Fibroblast of lung (primary cell): ENCODE results near the gene UCP3. TPM values are rescaled to one million over a fixed set of nuclear protein-coding genes. Genes with fewer than 3 reads are reported as not detected.

Experiments
- DNase-seq, 2 donors: peaks; one replicate each; pipeline versions ENCODE4 v3.0.0 to v3.0.0-alpha.2; 2010; ENCODE audit warnings: low read depth in 2 of 2
- H2AFZ ChIP-seq: 2 replicates; pipeline ENCODE4 v1.5.1; 2012; ENCODE audit warnings: low read length, control low read depth, inconsistent platforms
- H3K27ac ChIP-seq: 2 replicates; pipeline ENCODE4 v1.5.1; 2011; ENCODE audit warnings: low read length, control low read depth; ENCODE audit not compliant: insufficient read depth
- H3K27me3 ChIP-seq: 2 replicates; pipeline ENCODE4 v1.5.1; 2011; ENCODE audit warnings: mild to moderate bottlenecking, low read length; ENCODE audit not compliant: control insufficient read depth, insufficient read depth
- H3K36me3 ChIP-seq: 2 replicates; pipeline ENCODE4 v1.5.1; 2011; ENCODE audit warnings: low read length; ENCODE audit not compliant: control insufficient read depth, insufficient read depth
- H3K4me1 ChIP-seq: 2 replicates; pipeline ENCODE4 v1.5.1; 2011; ENCODE audit warnings: low read length; ENCODE audit not compliant: control insufficient read depth, insufficient read depth; ENCODE audit errors: extremely low read depth
- H3K4me2 ChIP-seq: 2 replicates; pipeline ENCODE4 v1.5.1; 2011; ENCODE audit warnings: low read length, control low read depth; ENCODE audit not compliant: insufficient read depth; ENCODE audit errors: extremely low read depth
- H3K4me3 ChIP-seq, 4 experiments: fragments of 200-600 bp in 1 of 4; sonication (generic) in 1 of 4; replicated peaks in 1 of 4; 2 replicates each; pipeline ENCODE4 v1.5.1; 2011 to 2016; ENCODE audit warnings: low read length in 4 of 4, low read depth in 3 of 4, mild to moderate bottlenecking in 3 of 4, control low read depth in 2 of 4, inconsistent platforms in 1 of 4, mixed read lengths in 1 of 4; ENCODE audit not compliant: insufficient read depth in 1 of 4; ENCODE audit errors: control extremely low read depth in 1 of 4
- H3K79me2 ChIP-seq: 2 replicates; pipeline ENCODE4 v1.5.1; 2012; ENCODE audit warnings: mild to moderate bottlenecking, low read length, inconsistent platforms; ENCODE audit not compliant: control insufficient read depth, insufficient read depth
- H3K9ac ChIP-seq: 2 replicates; pipeline ENCODE4 v1.5.1; 2011; ENCODE audit warnings: mild to moderate bottlenecking, low read length, control low read depth; ENCODE audit not compliant: insufficient read depth
- H3K9me3 ChIP-seq: 2 replicates; pipeline ENCODE4 v1.5.1; 2012; ENCODE audit warnings: low read depth, low read length; ENCODE audit not compliant: control insufficient read depth, insufficient read depth
- H4K20me1 ChIP-seq: 2 replicates; pipeline ENCODE4 v1.5.1; 2011; ENCODE audit warnings: low read length; ENCODE audit not compliant: control insufficient read depth, insufficient read depth; ENCODE audit errors: extremely low read depth
- CTCF ChIP-seq, 2 donors: IDR thresholded peaks in 1 of 2; conservative IDR thresholded peaks in 1 of 2; 1 replicate in 1 of 2; 2 replicates in 1 of 2; pipeline ENCODE4 v1.5.1; 2011 to 2012; ENCODE audit warnings: low read length in 2 of 2, control low read depth in 1 of 2, inconsistent platforms in 1 of 2, low read depth in 1 of 2, mild to moderate bottlenecking in 1 of 2
- EZH2 ChIP-seq: IDR thresholded peaks from 2 replicates; pipeline ENCODE4 v1.5.1; 2012; ENCODE audit warnings: low read length, control low read depth, mild to moderate bottlenecking; ENCODE audit errors: missing control alignments
- polyA plus RNA-seq, 2 donors: library from polyadenylated mRNA; depleted of rRNA in 1 of 2; stranded (reverse) in 1 of 2; unstranded in 1 of 2; fragments of >200 nt; gene quantifications; 2 replicates each; pipeline ENCODE4 v1.2.1, GENCODE V29; 2011 to 2012; ENCODE audit warnings: missing spikeins in 1 of 2
- total RNA-seq: library from RNA; depleted of rRNA; stranded (reverse); fragments of >200 nt; gene quantifications from 2 replicates; pipeline ENCODE4 v1.2.1, GENCODE V29; 2014

The UCP3 gene
- total and polyA plus RNA-seq, 2 donors (not counting 1 experiment from before 2014, with no cell fraction given): 0.18 to 0.33 TPM

GRCh38 chr11:74011360-74012073 lies 2.6 kb upstream of the UCP3 start:
- no peak overlapping the region for H2AFZ ChIP-seq
- TF ChIP-seq CTCF (conservative IDR thresholded peaks at IDR 0.05 in 1 of 2, IDR thresholded peaks at IDR 0.05 in 1 of 2; ENCODE audit: low read depth in 1 of 2, low read length in 2 of 2): no peak
- TF ChIP-seq EZH2: no peak
- no peak overlapping the region for H3K4me2 ChIP-seq
- no peak overlapping the region for H3K27ac ChIP-seq
- H3K9ac ChIP-seq: no peak overlapping the region
- H4K20me1 ChIP-seq: no peaks in the 10 kb centered on the region
- H3K79me2 ChIP-seq: no peaks in the 10 kb centered on the region
- no peaks in the 10 kb centered on the region for H3K4me1 ChIP-seq
- no peak for DNase-seq
- no peak overlapping the region for H3K4me3 ChIP-seq
- no peaks in the 10 kb centered on the region for H3K9me3 ChIP-seq
- H3K27me3 ChIP-seq: no peaks in the 10 kb centered on the region
- no peaks in the 10 kb centered on the region for H3K36me3 ChIP-seq

- no peak overlapping the region for H3K4me2 ChIP-seq
- H3K9me3 ChIP-seq: no peaks in the 10 kb centered on the region
- no peak for DNase-seq
- H4K20me1 ChIP-seq: no peaks in the 10 kb centered on the region
- H3K4me3 ChIP-seq: no peak overlapping the region
- TF ChIP-seq CTCF (conservative IDR thresholded peaks at IDR 0.05 in 1 of 2, IDR thresholded peaks at IDR 0.05 in 1 of 2; ENCODE audit: low read depth in 1 of 2, low read length in 2 of 2): no peak
- no peak for TF ChIP-seq EZH2
- H2AFZ ChIP-seq: no peak overlapping the region
- no peaks in the 10 kb centered on the region for H3K27me3 ChIP-seq
- H3K27ac ChIP-seq: no peak overlapping the region
- no peak overlapping the region for H3K9ac ChIP-seq
- no peaks in the 10 kb centered on the region for H3K79me2 ChIP-seq
- H3K4me1 ChIP-seq: no peaks in the 10 kb centered on the region
- H3K36me3 ChIP-seq: no peaks in the 10 kb centered on the region
These were observed 1.7 kb upstream of the UCP3 start for GRCh38 chr11:74010306-74011300.

GRCh38 chr11:74009675-74010305 lies 905 bp upstream of the UCP3 start:
- H3K4me1 ChIP-seq: no peaks in the 10 kb centered on the region
- H3K27me3 ChIP-seq: no peaks in the 10 kb centered on the region
- no peak for TF ChIP-seq CTCF (conservative IDR thresholded peaks at IDR 0.05 in 1 of 2, IDR thresholded peaks at IDR 0.05 in 1 of 2; ENCODE audit: low read depth in 1 of 2, low read length in 2 of 2)
- no peak for TF ChIP-seq EZH2
- DNase-seq: no peak
- H3K79me2 ChIP-seq: no peaks in the 10 kb centered on the region
- no peak overlapping the region for H3K4me3 ChIP-seq
- no peaks in the 10 kb centered on the region for H3K9me3 ChIP-seq
- H3K9ac ChIP-seq: no peak overlapping the region
- H4K20me1 ChIP-seq: no peaks in the 10 kb centered on the region
- H3K4me2 ChIP-seq: no peak overlapping the region
- no peak overlapping the region for H2AFZ ChIP-seq
- no peak overlapping the region for H3K27ac ChIP-seq
- H3K36me3 ChIP-seq: no peaks in the 10 kb centered on the region
